ENCODE data around the gene KPNA6. TPM values are rescaled to one million over a fixed set of nuclear protein-coding genes. Genes with fewer than 3 reads are reported as not detected.
"Not testable (repeated sequence)": the region's sequence is repeated elsewhere in the genome, so short reads cannot be mapped to it uniquely, and the experiment has no call there.

The KPNA6 gene
- polyA plus RNA-seq, 1 donor (not counting 4 experiments of a cell fraction or from before 2014, with no cell fraction given) = 42.6 TPM

DNA sequence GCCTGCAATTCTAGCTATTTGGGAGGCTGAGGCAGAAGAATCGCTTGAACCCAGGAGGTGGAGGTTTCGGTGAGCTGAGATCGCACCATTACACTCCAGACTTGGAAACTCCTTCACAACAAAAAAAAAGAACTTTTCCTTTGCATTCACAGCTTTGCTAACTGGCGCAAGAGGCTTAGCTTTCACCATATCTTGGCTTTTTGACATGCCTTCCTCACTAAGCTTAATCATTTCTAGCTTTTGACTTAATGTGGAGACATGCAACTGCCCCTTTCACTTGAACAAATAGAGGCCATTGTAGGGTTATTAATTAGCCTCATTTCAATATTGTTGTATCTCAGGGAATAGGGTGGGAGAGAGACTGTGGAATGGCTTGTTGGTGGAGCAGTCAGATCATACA, 8.7 kb downstream of the KPNA6 start:
- no peaks in the 10 kb centered on the region for H3K9me1 ChIP-seq (ENCODE audit: control insufficient read depth, extremely low read depth, insufficient read depth, low read length)
- no peak overlapping the region for H3K27ac ChIP-seq (ENCODE audit: control insufficient read depth, insufficient read depth, low read length)
- peaks cover 4% of the 10 kb centered on the region for H3K4me1 ChIP-seq (ENCODE audit: control insufficient read depth, extremely low read depth, insufficient read depth, low read length)
- peaks cover 7% of the 10 kb centered on the region for H4K20me1 ChIP-seq (ENCODE audit: control insufficient read depth, extremely low read depth, insufficient read depth, low read length)
- no peak overlapping the region for H3K9ac ChIP-seq (ENCODE audit: control insufficient read depth, extremely low read depth, insufficient read depth, low read length)
- FAIRE-seq (no peak), DNase-seq (ENCODE audit: low read depth, low spot score) (no peak)
- H3K27me3 ChIP-seq (ENCODE audit: control insufficient read depth, extremely low read depth, insufficient read depth, low read length) = no peaks in the 10 kb centered on the region
- H3K79me2 ChIP-seq (ENCODE audit: control insufficient read depth, insufficient read depth, low read length) = peaks cover 94% of the 10 kb centered on the region
- no peak overlapping the region for H3K4me3 ChIP-seq (ENCODE audit: control insufficient read depth in 2 of 3, extremely low read depth in 1 of 3, insufficient read depth in 2 of 3, low read depth in 1 of 3, low read length in 3 of 3)
- peaks cover 0 to 1% of the 10 kb centered on the region in 2 experiments for H3K36me3 ChIP-seq (ENCODE audit: control insufficient read depth in 2 of 2, extremely low read depth in 1 of 2, insufficient read depth in 2 of 2, low read length in 2 of 2)
- dilution Hi-C loops (cut with MboI; ENCODE audit: extremely low pct_ligation_motif_present, low sequenced_read_pairs) = no loop called here
- no peak overlapping the region for H2AFZ ChIP-seq (ENCODE audit: control insufficient read depth, low read length)
- H3K4me2 ChIP-seq (ENCODE audit: control insufficient read depth, extremely low read depth, insufficient read depth, low read depth, low read length) = no peak overlapping the region
- TF ChIP-seq EZH2 (IDR thresholded peaks at IDR 0.05; ENCODE audit: low read length) (no peak), CTCF (optimal IDR thresholded peaks at IDR 0.05 in 1 of 3, IDR thresholded peaks at IDR 0.05 in 1 of 3, conservative IDR thresholded peaks at IDR 0.05 in 1 of 3; ENCODE audit: extremely low read depth in 1 of 3, insufficient read depth in 2 of 3, low read length in 3 of 3) (no peak)
- H3K9me3 ChIP-seq (ENCODE audit: control insufficient read depth, low read depth, low read length) = no peaks in the 10 kb centered on the region

- Histone ChIP-seq H3K4me3 (ENCODE audit: control insufficient read depth in 2 of 3, extremely low read depth in 1 of 3, insufficient read depth in 2 of 3, low read depth in 1 of 3, low read length in 3 of 3) (no peak overlapping the region), H3K36me3 (ENCODE audit: control insufficient read depth in 2 of 2, extremely low read depth in 1 of 2, insufficient read depth in 2 of 2, low read length in 2 of 2) (no peaks in the 10 kb centered on the region), H3K9ac (ENCODE audit: control insufficient read depth, extremely low read depth, insufficient read depth, low read length) (no peak overlapping the region), H2AFZ (ENCODE audit: control insufficient read depth, low read length) (no peak overlapping the region), H3K4me2 (ENCODE audit: control insufficient read depth, extremely low read depth, insufficient read depth, low read depth, low read length) (no peak overlapping the region), H3K79me2 (ENCODE audit: control insufficient read depth, insufficient read depth, low read length) (peaks cover 93% of the 10 kb centered on the region), H3K27ac (ENCODE audit: control insufficient read depth, insufficient read depth, low read length) (no peak overlapping the region), H4K20me1 (ENCODE audit: control insufficient read depth, extremely low read depth, insufficient read depth, low read length) (peaks cover 2% of the 10 kb centered on the region), H3K9me1 (ENCODE audit: control insufficient read depth, extremely low read depth, insufficient read depth, low read length) (no peaks in the 10 kb centered on the region), H3K9me3 (ENCODE audit: control insufficient read depth, low read depth, low read length) (no peaks in the 10 kb centered on the region), H3K27me3 (ENCODE audit: control insufficient read depth, extremely low read depth, insufficient read depth, low read length) (no peaks in the 10 kb centered on the region), H3K4me1 (ENCODE audit: control insufficient read depth, extremely low read depth, insufficient read depth, low read length) (no peaks in the 10 kb centered on the region)
- DNase-seq (ENCODE audit: low read depth, low spot score) = no peak
- dilution Hi-C loops (cut with MboI; ENCODE audit: extremely low pct_ligation_motif_present, low sequenced_read_pairs) = no loop called here
- TF ChIP-seq EZH2 (IDR thresholded peaks at IDR 0.05; ENCODE audit: low read length) = no peak
- no peak for TF ChIP-seq CTCF (optimal IDR thresholded peaks at IDR 0.05 in 1 of 3, IDR thresholded peaks at IDR 0.05 in 1 of 3, conservative IDR thresholded peaks at IDR 0.05 in 1 of 3; ENCODE audit: extremely low read depth in 1 of 3, insufficient read depth in 2 of 3, low read length in 3 of 3)
- FAIRE-seq = no peak
These were observed 14.3 kb downstream of the KPNA6 start for GRCh38 chr1:32122151-32122550.

DNA sequence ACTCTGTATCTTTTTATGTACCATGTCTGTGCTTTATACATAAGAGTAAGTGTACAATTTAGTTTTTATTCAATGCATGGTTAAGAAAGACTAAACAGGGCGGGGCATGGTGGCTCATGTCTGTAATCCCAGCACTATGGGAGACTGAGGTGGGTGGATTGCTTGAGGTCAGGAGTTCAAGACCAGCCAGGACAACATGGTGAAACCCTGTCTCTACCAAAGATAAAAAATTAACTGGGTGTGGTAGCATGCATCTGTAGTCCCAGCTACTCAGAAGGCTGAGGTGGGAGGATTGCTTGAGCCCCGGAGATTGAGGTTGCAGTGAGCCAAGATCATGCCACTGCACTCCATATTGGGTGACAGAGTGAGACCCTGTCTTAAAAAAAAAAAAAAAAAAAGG, 15.5 kb downstream of the KPNA6 start:
- H3K27ac ChIP-seq (ENCODE audit: control insufficient read depth, insufficient read depth, low read length); H3K9ac ChIP-seq (ENCODE audit: control insufficient read depth, extremely low read depth, insufficient read depth, low read length); dilution Hi-C loops (cut with MboI; ENCODE audit: extremely low pct_ligation_motif_present, low sequenced_read_pairs): not testable (repeated sequence)

More for the DNA sequence above, 15.5 kb downstream of the KPNA6 start:
- not testable (repeated sequence) for H3K36me3 ChIP-seq (ENCODE audit: control insufficient read depth in 2 of 2, extremely low read depth in 1 of 2, insufficient read depth in 2 of 2, low read length in 2 of 2); DNase-seq (ENCODE audit: low read depth, low spot score); FAIRE-seq; H2AFZ ChIP-seq (ENCODE audit: control insufficient read depth, low read length); H3K27me3 ChIP-seq (ENCODE audit: control insufficient read depth, extremely low read depth, insufficient read depth, low read length); H3K9me3 ChIP-seq (ENCODE audit: control insufficient read depth, low read depth, low read length); H3K4me1 ChIP-seq (ENCODE audit: control insufficient read depth, extremely low read depth, insufficient read depth, low read length); H3K4me3 ChIP-seq (ENCODE audit: control insufficient read depth in 2 of 3, extremely low read depth in 1 of 3, insufficient read depth in 2 of 3, low read depth in 1 of 3, low read length in 3 of 3); H3K9me1 ChIP-seq (ENCODE audit: control insufficient read depth, extremely low read depth, insufficient read depth, low read length); H4K20me1 ChIP-seq (ENCODE audit: control insufficient read depth, extremely low read depth, insufficient read depth, low read length); H3K4me2 ChIP-seq (ENCODE audit: control insufficient read depth, extremely low read depth, insufficient read depth, low read depth, low read length)
- H3K79me2 ChIP-seq (ENCODE audit: control insufficient read depth, insufficient read depth, low read length) = peaks cover 92% of the 10 kb centered on the region
